Measurements from ENCODE around the gene NUP160. TPM values are rescaled to one million over a fixed set of nuclear protein-coding genes. Genes with fewer than 3 reads are reported as not detected.
"Not testable (repeated sequence)": the region's sequence is repeated elsewhere in the genome, so short reads cannot be mapped to it uniquely, and the experiment has no call there.

NUP160 gene
- total RNA-seq, 1 experiment from 2014 or later: 46.3 TPM

DNA sequence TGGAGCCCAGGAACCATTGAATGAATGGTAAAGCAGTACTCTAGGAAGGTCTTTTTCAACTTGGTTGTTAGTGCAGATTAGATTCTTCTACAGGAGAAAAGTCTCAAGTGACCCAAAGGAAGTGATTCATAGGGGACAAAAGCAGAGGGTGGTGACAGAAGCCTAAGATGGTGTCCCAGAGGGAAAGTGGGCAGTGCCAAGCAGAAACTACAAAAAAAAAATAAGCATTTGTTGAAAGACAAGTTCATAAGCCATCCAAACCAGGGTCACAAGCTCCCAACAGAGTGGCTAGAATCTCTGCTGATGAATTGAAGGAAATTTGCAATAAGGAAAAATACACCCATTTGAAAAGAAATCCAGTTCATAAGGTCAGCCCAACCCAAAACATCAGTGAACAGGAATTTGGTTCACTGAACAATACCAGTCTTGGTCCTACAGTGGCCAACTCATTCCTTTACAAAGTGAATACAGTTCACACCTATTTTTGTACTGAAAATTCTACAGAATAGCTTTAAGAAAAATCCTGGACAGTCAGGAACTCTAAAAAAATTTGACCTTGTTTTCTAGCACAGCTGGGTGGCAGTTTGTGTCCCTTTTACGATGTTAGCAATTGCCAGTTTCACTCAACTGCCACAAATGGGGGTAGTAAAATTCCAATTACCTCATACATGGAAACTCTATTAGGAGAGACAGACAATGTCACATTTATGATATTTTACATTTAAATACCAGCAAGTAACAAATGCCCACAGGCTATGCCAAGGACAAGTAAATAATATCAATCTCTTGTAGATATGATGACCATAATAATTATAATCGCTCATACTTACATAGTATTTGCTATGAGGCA lies 21.6 kb upstream of the NUP160 start:
- H3K27me3 ChIP-seq (ENCODE audit: control insufficient read depth, insufficient read depth, low read length): no peaks in the 10 kb centered on the region
- ATAC-seq: peak; percentile 49
- DNase-seq (ENCODE audit: low read depth, low spot score): no peak
- H3K4me3 ChIP-seq (ENCODE audit: low read depth in 2 of 2, low read length in 2 of 2): no peak overlapping the region
- intact Hi-C loops (cut with micrococcal nuclease; ENCODE audit: unreplicated experiment) (no loop called here), in situ Hi-C loops (cut with HindIII; ENCODE audit: low pct_unique_long_range_greater_than_20kb, low sequenced_read_pairs) (no loop called here)
- no TSS peak for BruUV-seq (replicated peaks)
- POLR2A ChIA-PET: interaction anchor here (0.7 kb wide), 1 partner anchor 456 kb away, joined by 8 read pairs; no protein-coding TSS in a partner anchor
- peaks cover 1% of the 10 kb centered on the region; the same call in 1 of the 2 replicates for H3K9me3 ChIP-seq (ENCODE audit: control insufficient read depth, insufficient read depth, low read depth, low read length)
- TF ChIP-seq TCF7L2 (IDR thresholded peaks at IDR 0.05; ENCODE audit: low read depth, low read length): no peak
- TF ChIP-seq, protein P1, sequence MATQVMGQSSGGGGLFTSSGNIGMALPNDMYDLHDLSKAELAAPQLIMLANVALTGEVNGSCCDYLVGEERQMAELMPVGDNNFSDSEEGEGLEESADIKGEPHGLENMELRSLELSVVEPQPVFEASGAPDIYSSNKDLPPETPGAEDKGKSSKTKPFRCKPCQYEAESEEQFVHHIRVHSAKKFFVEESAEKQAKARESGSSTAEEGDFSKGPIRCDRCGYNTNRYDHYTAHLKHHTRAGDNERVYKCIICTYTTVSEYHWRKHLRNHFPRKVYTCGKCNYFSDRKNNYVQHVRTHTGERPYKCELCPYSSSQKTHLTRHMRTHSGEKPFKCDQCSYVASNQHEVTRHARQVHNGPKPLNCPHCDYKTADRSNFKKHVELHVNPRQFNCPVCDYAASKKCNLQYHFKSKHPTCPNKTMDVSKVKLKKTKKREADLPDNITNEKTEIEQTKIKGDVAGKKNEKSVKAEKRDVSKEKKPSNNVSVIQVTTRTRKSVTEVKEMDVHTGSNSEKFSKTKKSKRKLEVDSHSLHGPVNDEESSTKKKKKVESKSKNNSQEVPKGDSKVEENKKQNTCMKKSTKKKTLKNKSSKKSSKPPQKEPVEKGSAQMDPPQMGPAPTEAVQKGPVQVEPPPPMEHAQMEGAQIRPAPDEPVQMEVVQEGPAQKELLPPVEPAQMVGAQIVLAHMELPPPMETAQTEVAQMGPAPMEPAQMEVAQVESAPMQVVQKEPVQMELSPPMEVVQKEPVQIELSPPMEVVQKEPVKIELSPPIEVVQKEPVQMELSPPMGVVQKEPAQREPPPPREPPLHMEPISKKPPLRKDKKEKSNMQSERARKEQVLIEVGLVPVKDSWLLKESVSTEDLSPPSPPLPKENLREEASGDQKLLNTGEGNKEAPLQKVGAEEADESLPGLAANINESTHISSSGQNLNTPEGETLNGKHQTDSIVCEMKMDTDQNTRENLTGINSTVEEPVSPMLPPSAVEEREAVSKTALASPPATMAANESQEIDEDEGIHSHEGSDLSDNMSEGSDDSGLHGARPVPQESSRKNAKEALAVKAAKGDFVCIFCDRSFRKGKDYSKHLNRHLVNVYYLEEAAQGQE (IDR thresholded peaks at IDR 0.05; ENCODE audit: insufficient read depth in 1 of 2, low read depth in 2 of 2, low read length in 1 of 2): no peak
- no peak for TF ChIP-seq SIN3A (IDR thresholded peaks at IDR 0.05; ENCODE audit: borderline replicate concordance, insufficient read depth, low read depth, low read length)
- TF ChIP-seq, protein P2, sequence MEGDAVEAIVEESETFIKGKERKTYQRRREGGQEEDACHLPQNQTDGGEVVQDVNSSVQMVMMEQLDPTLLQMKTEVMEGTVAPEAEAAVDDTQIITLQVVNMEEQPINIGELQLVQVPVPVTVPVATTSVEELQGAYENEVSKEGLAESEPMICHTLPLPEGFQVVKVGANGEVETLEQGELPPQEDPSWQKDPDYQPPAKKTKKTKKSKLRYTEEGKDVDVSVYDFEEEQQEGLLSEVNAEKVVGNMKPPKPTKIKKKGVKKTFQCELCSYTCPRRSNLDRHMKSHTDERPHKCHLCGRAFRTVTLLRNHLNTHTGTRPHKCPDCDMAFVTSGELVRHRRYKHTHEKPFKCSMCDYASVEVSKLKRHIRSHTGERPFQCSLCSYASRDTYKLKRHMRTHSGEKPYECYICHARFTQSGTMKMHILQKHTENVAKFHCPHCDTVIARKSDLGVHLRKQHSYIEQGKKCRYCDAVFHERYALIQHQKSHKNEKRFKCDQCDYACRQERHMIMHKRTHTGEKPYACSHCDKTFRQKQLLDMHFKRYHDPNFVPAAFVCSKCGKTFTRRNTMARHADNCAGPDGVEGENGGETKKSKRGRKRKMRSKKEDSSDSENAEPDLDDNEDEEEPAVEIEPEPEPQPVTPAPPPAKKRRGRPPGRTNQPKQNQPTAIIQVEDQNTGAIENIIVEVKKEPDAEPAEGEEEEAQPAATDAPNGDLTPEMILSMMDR (IDR thresholded peaks at IDR 0.05): no peak
- TF ChIP-seq POLR2AphosphoS5 (IDR thresholded peaks at IDR 0.05; ENCODE audit: low read depth, low read length): no peak
- H3K27ac ChIP-seq (ENCODE audit: low read length): peak overlapping the region; percentile 66
- H3K36me3 ChIP-seq (ENCODE audit: control insufficient read depth, insufficient read depth, low read length): no peaks in the 10 kb centered on the region
- H3K4me1 ChIP-seq (ENCODE audit: control insufficient read depth, insufficient read depth, low read length): peaks cover 14% of the 10 kb centered on the region
- CTCF ChIA-PET: no interaction called here

DNA sequence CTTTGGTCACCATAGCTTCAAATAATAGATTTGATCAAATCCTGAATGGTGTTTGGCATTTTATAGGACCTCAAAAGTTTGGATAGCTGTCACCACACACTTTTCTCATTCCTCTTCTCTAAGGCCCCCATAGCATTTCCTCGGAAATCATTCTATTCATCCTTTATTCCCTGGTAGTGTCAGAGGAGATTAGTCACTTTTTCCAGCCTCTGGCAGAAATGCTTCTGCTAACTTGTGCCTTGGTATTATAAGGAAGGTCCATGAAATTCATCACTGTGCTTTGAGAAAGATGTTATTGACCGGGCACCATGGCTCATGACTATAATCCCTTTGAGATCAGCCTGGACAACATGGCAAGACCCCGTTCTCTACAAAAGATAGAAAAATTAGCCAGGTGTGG lies 19.7 kb upstream of the NUP160 start:
- POLR2A ChIA-PET: interaction anchor here (0.6 kb wide), 1 partner anchor 34 kb away, joined by 10 read pairs; no protein-coding TSS in a partner anchor
- no peaks in the 10 kb centered on the region for H3K27me3 ChIP-seq (ENCODE audit: control insufficient read depth, insufficient read depth, low read length)
- H3K9me3 ChIP-seq (ENCODE audit: control insufficient read depth, insufficient read depth, low read depth, low read length): 0 out of 2 replicates have a peak, but pooled peaks cover 4% of the 10 kb centered on the region
- H3K36me3 ChIP-seq (ENCODE audit: control insufficient read depth, insufficient read depth, low read length): no peaks in the 10 kb centered on the region
- CTCF ChIA-PET: no interaction called here
- DNase-seq (ENCODE audit: low read depth, low spot score) (no peak), ATAC-seq (no peak)
- TF ChIP-seq, protein P2 (IDR thresholded peaks at IDR 0.05): no peak
- TF ChIP-seq TCF7L2 (IDR thresholded peaks at IDR 0.05; ENCODE audit: low read depth, low read length): no peak
- no peak for TF ChIP-seq SIN3A (IDR thresholded peaks at IDR 0.05; ENCODE audit: borderline replicate concordance, insufficient read depth, low read depth, low read length)
- TF ChIP-seq POLR2AphosphoS5 (IDR thresholded peaks at IDR 0.05; ENCODE audit: low read depth, low read length): no peak
- TF ChIP-seq, protein P1 (IDR thresholded peaks at IDR 0.05; ENCODE audit: insufficient read depth in 1 of 2, low read depth in 2 of 2, low read length in 1 of 2): no peak
- no peak overlapping the region for H3K4me3 ChIP-seq (ENCODE audit: low read depth in 2 of 2, low read length in 2 of 2)
- intact Hi-C loops (cut with micrococcal nuclease; ENCODE audit: unreplicated experiment) (no loop called here), in situ Hi-C loops (cut with HindIII; ENCODE audit: low pct_unique_long_range_greater_than_20kb, low sequenced_read_pairs) (no loop called here)
- BruUV-seq (replicated peaks): no TSS peak
- peaks cover 14% of the 10 kb centered on the region for H3K4me1 ChIP-seq (ENCODE audit: control insufficient read depth, insufficient read depth, low read length)
- H3K27ac ChIP-seq (ENCODE audit: low read length): no peak overlapping the region

DNA sequence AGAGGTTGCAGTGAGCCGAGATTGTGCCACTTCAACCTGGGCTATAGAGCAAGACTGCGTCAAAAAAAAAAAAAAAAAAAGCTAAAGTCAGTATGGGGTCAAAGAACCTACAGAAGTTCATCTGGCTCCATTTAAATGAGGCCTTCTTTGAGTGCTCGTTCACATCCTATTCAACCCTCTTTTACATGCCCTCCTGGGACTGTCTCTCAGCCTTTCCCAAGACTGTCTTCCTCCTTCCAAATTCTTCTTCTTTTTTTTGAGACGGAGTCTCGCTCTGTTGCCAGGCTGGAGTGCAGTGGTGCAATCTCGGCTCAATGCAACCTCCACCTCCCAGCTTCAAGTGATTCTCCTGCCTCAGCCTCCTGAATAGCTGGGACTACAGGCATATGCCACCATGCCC lies 18.7 kb upstream of the NUP160 start:
- ATAC-seq; H3K27me3 ChIP-seq (ENCODE audit: control insufficient read depth, insufficient read depth, low read length); H3K36me3 ChIP-seq (ENCODE audit: control insufficient read depth, insufficient read depth, low read length); intact Hi-C loops (cut with micrococcal nuclease; ENCODE audit: unreplicated experiment); H3K9me3 ChIP-seq (ENCODE audit: control insufficient read depth, insufficient read depth, low read depth, low read length); H3K27ac ChIP-seq (ENCODE audit: low read length); in situ Hi-C loops (cut with HindIII; ENCODE audit: low pct_unique_long_range_greater_than_20kb, low sequenced_read_pairs); DNase-seq (ENCODE audit: low read depth, low spot score); BruUV-seq (replicated peaks); H3K4me3 ChIP-seq (ENCODE audit: low read depth in 2 of 2, low read length in 2 of 2): not testable (repeated sequence)
- H3K4me1 ChIP-seq (ENCODE audit: control insufficient read depth, insufficient read depth, low read length): peaks cover 14% of the 10 kb centered on the region
- CTCF ChIA-PET: interaction anchor here (0.6 kb wide), 1 partner anchor 22 kb away, joined by 5 read pairs; no protein-coding TSS in a partner anchor
- POLR2A ChIA-PET: interaction anchor here (0.6 kb wide), 1 partner anchor 282 kb away, joined by 6 read pairs; no protein-coding TSS in a partner anchor

Measured in Panc1 (cell line).